COLO829 (cell line): ENCODE results near the gene TICRR.

Experiments
- DNase-seq: peaks from one replicate; pipeline ENCODE4 v3.0.0; 2012; ENCODE audit warnings: low spot score

The TICRR gene

DNA sequence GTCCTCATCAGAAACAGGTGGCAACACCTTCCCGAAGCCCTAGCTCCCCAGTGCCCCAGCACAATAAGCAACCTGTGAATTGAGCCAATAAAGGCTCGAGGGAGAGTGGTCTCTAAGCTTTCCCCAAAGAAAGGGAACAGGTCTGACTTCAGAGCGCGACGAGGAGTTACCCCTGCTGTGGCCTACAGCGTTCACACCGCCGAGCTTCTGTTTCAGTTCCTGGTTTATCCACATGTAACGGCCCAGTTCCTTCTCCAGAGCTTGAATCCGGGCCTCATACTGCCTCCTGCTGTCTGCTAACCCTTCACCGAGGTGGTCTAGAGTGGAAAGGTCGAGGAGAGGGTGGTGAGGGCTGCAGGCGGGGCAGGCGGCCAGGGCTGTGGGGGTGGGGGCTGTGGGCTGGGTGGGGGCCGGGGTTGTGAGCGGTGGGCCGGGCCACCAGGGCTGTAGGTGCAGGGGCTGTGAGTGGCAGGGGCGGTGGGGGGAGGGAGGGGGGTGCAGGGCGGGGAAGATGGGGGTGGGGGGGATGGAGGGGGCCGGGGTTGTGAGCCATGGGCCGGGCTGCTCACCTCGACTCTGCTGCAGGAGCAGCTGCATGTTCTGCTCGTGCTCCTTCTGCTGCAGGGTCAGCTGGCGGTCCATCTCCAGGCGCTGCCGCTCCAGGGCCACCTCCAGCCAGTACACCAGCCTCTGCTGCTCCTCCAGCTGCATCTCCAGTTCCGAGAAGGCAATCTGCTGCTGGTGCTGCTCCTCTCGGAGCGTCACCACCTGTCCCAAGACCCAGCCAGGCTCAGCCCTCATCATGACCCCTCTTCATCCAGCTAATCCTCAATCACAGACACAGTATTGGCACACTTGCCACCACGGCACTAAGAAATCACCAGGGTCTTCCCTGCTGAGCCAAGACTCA, 53.8 kb downstream of the TICRR start:
- no peak for DNase-seq

DNA sequence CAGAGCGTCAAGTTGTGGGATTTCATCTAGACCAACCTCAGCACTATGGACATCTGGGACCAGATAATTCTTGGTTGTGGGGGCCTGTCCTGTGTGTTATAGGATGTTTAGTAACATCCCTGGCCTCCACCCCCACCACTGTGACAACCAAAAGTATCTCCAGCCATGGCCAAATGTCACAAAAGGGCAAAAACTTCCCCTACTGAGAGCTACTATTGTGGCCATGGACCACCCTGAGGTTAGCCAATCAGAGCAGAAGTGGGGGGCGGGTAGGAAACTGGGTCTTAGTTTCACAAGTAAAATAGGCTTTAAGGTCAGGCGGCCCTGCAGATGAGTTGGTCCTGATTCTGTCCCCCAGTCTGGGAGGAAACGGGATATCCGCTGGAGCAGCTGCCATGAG, 54.6 kb downstream of the TICRR start:
- DNase-seq: no peak

DNA sequence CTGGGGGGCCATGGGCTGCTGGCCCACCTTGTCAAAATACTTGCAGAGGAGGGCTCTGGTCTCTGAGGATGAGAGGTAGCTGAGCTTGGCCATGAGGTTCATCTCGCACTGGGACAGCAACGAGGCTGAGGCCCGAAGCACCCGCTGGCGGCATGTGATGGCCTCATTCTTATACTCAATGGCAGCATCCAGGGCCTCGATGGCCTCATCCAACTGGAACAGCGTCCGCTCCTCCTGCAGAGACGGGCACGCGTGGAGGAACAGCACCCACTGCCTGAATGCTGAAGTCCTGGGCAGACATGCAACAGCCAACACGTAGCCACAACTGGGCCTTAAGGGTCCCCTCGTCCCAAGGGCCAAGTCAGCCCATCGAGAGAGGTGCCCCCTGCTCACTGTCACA, 55.0 kb downstream of the TICRR start:
- no peak for DNase-seq

DNA sequence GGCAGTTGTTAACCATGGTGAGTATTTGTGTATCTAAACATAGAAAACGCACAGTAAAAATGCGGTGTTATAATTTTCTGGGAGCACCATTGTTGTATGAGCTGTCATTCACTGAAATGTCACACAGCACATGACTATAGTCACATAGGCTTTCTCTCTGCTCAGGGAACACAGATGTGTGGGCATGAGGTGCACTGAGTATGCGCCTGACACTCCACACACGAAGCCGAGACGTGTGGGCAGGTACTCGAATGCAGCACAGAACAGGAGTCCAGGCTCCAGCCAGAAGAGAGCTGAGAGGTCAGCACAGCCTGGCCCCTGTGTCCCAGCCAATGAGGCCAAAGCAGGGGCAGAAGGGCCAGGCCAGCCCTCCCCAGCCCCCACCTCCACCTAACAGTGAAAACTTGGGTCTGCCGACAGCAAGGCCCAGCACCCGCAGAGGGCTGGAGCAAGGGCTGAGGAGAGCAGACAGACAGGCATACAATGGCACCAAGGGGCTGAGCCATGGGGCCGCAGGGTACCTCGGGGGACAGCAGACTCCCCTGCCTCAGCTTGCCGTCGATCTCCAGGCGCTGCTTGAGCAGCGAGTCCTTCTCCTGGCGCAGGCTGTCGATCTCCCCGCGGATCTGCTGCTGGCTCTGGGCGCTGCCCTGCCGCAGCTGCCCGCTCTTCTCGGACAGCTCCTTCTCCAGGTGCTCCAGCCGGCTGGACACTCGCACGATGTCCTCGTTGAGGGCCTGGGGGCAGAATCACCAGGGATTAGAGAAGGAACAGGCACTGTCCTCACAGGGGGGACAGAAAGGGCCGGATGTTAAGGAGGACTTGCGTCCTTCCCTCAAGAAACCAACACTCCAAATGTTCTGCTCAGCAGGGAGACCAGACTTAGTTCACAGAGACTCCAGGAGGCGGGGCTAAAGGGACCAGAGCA, 56.0 kb downstream of the TICRR start:
- DNase-seq: no peak

DNA sequence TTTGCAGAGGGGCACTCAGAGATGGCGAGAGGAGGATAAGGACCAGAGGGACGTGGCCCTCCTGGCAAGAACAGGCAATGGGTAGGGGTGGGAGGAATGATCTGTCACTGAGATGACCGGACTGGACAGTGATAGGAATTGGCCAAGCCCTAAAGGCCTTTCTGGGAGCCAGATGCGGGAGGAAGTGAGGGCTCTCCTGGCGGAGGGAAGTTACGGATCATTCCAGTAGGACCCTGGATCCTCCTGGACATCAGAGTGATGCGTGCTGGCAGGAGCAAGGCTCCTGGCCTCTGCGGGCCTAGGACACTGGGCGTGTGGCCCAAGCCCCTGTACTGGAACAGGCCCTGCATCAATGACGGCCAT, 56.6 kb downstream of the TICRR start:
- DNase-seq: no peak

DNA sequence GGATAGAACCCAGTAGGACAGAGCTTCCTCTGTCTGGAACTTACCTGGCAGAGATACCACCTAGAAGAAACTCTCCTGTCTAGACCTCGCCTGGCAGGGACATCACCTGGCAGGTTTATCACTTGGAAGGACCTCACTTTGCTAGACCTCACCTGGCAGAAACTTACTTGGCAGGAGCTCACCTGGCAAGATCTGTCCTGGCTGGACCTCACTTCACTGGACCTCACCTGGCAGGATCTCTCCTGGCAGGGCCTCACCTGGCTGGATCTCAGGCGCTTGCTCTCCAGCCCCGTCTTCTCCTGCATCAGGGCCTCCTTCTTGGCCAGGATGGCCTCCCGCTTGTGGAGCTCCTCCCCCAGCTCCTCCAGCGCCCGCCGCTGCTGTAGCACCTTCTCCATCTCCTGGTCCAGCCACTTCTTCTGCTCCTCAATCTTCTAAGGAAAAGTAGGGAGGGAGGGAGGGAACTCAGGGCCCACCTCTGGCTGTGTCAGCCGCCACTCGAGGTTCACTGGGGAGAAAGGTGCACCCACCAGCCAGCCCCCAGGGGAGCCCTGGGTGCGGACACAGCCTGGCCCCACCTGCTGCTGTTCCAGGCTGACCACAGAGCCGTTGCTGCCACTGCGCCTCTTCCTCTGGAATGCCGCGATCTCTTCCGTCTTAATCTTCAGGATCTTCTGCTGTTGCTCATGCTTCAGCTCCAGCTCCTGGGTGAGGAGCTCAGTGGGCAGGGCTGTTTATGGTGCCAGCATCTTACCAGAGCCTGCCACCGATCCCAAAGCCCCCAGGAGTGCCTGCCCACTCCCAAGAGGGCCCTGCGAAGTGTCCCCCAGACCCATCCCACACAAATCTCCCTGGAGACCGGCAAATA, 57.5 kb downstream of the TICRR start:
- no peak for DNase-seq

DNA sequence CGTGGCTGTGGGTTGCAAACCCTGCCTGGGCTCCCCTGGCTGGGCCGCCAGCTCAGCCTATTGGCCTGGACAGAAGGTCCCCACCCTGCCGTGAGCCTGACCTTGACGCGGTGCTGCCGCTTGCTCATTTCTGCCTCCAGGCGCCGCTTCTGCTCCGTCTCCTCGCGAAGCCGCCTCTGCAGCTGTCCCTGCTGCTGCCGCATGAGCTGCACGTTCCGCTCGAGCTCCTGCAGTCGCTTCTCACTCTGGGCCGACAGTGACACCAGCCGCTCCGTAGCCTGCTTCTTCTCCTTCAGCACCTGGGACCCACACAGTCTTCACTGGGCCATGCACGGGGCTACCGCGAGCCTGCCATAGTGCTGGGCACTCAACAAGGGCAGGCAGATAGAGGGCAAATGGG, 58.3 kb downstream of the TICRR start:
- DNase-seq: no peak

DNA sequence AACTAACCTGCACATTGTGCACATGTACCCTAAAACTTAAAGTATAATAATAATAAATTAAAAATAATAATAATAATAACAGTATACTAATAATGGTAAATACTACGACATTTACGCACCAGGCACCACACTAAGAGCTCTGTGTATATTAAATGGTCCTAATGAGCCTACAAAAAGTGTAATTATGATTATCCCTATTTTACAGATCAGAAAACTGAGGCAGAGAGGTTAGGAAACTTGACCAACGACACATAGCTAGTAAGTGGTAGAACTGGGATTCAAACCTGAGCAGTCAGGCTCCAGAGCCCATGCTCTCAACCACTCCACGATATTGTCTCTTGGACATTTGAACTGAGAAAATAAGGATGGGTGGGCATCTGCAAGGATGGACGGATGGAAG, 65.0 kb downstream of the TICRR start:
- DNase-seq: no peak

DNA sequence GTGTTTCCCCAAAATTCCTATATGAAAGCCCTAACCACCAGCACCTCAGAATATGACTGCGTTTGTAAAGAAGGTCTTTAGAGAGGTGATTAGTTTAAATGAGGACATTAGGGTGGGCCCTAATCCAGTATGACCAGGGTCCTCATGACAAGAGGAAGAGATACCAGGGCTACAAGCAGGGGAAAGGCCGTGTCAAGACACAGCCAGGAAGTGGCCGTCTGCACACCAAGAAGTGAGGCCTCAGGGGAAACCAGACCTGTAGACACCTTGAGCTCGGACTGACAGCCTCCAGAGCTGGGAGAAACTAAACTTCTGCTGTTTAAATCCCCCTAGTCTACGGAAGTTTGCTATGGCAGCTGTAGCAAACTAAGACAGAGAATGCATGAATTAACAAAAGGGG, 65.8 kb downstream of the TICRR start:
- DNase-seq: no peak

DNA sequence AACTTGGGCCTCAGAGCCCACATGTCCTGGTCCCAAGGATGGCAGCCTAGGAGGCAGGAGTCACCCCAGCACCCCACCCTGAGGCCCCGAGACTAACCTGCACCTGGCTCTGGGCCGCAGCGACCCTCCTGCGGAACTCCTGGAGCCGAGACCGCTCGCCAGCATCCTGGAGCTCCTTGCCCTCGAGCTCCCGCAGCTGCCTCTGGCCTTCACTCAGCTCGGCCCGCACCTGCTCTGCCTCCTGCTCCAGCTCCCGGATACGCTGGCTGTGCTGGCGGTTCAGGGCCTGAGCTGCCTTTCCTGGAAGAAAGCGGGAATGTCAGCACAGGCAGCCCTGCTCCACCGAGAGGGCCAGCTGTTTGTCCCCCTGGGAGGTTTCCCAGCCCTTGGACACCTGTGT, 66.8 kb downstream of the TICRR start:
- DNase-seq: no peak

DNA sequence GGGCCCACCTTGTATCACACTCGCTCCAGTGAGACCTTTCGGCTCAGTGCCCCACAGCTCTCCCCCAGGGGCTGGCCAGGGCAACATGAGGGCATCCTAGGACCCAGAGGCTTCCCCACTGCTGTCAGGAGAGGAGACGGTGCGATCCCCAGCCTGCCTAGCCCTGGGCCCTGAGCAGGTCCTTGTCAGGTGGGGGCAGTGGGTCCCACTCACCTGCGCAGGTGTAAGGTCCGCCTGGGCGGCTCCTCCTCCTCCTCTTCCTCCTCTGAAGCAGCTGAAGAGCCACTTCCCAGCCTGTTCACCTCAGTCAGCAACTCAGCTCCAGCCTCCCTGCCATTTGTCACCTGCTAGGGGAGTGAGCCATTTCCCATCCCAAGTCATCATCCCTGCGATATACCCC, 70.4 kb downstream of the TICRR start:
- DNase-seq: no peak

DNA sequence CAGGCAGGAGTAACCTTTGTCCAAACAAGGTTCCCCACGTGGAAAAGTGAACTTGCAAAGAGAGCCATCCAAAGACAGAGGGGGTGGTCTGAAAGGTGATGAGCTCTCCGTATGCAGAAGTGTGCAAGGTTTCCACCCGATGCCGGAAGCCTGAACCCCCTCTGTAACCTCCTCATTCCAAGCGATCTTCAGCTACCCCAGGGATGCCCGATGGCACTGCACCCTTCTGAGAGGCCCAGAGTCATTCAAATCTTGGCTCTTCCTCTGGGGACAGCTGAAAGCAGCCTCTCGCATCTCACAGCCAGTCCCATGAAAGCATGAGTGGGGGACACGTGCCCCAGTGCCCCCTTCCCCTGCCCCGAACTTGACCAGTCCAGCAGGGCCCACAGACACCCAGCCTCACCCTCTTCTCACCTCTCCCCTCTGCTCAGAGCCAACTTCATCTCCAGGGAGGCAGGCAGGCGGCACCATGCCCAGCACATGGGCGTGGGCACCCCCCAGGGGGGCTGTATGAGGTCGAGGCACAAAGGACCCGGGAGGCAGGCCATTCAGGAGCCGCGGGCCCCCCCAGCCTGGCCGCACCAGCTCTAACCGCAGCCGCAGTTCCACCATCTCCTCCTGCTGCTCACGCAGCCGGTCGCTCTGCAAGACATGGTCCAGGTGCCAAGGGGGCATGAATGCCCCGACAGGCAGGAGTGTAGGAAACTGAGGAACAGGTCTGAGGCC, 71.3 kb downstream of the TICRR start:
- DNase-seq: no peak

DNA sequence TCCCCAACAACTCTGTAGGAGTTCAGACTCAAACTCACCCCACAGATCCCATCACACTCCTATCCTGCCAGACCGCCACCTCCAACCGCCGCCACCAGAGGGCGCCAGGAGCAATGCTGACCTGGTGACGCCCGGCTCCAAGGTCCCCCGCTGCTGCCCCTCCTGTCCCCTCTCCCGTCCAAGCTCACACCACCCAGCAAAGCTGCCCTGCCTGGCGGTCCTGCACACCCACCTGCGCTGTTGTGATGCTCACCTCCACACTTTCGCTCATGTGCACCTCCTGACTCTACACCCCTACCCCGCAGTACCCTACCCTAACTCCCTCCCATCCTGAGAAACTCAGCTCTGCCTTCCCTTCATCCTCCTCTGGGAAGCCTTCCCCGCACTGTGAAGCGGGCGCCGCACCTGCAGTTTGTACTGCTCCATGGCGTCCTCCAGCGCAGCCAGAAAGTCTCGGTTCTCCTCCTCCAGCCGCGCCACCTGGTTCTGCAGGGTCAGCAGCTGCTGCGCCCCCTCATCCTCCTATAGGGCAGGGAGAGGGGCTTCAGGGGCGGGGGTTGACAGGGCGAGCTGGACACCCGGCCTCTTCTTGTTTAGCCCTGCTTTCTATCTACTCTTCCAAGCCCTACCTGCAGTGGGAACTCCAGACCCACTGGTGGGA, 72.1 kb downstream of the TICRR start:
- DNase-seq: peak; percentile 81

DNA sequence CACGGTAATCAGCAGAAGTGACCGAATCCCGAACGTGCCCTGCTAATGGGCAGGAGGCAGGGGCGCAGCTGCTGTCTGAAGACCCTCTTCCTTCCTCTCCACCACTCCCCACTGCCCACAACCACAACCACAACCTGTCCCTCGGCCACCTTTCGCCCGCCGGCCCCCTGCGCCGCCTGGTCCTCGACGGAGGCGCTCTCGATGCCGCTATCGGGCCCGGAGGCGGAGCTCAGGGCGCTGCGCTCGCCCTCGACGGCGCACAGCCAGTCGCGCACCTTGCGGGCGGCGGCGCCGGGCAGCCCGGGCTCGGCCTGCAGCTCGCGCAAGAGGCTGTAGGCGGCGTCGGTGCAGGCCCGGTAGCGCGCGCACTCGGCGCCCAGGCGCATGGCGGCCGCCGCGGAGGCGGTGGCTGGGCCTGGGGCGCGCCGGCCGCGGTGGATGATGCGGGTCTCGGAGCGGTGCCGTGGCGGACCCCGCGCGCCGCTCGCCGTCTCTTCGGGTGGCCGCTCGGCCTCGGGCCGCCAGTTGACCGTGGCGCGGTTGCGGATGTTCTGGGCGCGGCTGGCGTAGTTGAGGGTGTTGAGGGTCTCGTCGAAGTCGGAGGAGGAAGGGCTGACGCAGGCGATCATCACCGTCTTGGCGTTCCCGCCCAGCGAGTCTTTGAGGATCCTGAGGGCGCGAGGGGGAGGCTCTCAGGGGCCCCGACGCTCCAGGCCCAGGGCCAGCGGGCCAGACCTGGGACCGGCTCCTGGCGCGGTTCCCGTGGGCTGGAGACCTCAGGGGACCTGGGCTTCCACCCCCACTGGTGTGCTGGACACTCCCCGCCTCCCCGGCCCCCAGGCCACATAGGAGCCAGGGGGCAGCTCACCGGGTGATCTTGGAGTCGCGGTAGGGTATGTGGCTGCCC, 73.1 kb downstream of the TICRR start:
- DNase-seq: no peak

DNA sequence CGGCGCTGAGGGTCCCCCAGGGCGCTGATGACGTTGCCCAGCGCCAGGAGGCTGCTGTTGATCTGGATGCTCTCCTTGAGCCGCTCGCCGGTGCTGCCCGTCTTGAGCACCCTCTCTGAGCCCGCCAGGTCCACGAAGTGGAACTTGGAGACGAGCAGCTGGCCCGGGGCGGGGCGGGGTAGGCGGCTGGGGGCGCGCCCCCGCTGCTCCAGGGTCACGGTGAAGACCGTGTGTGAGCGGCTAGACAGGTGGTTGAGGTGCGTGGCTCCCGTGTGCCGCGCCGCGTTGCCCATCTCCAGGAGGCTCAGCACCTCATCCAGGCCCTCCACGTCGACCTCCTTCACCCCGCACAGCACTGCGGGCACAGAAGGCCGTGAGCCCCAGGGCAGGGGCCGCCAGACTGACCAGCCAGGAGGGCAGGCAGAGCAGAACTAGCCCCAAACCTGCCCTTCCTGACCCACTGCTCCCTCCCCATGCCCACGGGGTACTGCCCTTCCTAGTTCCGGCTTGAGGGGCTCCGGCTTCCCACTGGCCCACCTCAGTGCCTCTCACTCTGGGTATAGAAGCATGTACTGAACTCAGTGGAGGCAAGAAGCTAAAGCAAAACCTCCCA, 73.8 kb downstream of the TICRR start:
- DNase-seq: no peak

DNA sequence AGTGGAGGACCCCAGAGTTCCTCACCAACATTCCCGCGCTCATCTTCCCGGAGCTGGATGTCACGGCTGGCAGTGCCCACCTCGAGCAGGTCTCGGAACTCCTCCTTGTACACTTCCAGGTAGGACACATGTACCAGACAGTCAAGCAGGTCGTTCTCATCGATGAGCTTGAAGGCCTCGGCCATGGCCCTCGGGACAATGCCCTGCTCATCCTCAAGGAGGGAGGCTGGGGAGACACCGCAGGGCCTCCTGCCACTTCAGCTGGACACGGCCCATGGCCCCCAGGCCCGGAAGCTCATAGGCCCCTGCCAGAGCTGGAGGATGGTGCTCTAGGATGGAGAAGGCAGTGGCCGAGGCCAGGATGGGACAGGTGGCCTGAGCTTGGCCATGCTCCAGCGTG, 74.4 kb downstream of the TICRR start:
- DNase-seq: no peak

DNA sequence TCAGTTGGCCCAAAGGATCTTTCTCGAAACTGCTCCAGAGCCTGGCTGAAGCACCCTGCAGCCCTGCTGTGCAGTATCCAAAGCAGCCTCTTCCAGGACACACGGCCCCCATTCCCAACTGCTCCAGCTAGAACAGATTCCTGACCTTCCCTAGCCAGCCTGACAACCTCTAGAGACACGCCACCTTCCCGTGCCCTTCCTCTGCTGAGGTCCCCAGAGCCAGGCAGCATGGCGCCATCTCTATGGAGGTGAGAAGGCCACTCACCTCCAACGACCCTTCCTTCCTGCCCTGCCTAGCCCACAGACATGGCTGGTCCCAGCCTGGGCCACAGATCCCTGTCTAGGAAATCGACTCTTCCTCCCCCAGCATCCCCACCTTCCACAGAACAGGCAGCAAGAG, 76.9 kb downstream of the TICRR start:
- no peak for DNase-seq

DNA sequence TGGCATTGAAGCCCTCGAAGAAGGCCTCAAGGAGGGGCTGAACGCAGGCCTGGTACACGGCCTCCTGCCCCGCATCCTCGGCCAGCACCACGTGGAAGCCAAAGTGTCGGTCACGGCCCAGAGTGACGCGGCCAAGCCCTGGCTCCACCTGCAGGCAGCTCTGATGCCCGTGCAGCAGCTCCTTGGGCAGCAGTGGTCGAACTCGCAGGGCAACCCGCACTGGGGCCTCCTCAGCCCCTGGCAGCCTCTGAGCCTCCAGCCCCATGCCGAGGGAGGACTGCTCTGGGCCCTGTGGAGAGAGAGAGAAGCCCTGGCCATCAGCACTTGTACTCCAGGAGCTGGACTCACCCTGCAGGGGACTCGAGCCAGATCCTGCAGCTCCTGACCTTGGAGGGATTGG, 77.4 kb downstream of the TICRR start:
- DNase-seq: no peak

DNA sequence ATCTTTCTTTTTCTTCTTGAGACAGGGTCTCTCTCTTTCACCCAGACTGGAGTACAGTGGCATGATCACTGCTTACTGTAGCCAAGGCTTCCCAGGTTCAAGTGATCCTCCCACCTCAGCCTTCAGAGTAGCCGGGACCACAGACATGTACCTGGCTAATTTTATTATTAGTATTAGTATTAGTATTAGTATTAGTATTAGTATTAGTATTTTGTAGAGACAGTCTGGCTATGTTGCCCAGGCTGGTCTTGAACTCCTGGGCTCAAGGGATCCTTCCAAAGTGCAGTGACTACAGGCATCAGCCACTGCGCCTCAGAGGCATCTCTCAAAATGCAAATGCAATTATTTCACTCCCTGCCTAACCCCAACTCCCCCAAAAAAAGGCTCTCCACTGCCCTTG, 78.3 kb downstream of the TICRR start:
- no peak for DNase-seq
